CD8-positive, alpha-beta memory T cell (primary cell): ENCODE measurements around the gene B3GAT3. TPM values are rescaled to one million over a fixed set of nuclear protein-coding genes. Genes with fewer than 3 reads are reported as not detected.

Experiments
- CTCF ChIA-PET: fragments of 350-600 bp; sonication (Branson Sonifier 250); formaldehyde crosslinking; loops from one replicate; lab custom pipeline; 2021; ENCODE audit warnings: antibody characterized with exemption; lab: Charles Lee
- POLR2A ChIA-PET: fragments of 350-600 bp; sonication (Branson Sonifier 250); formaldehyde crosslinking; loops from one replicate; lab custom pipeline; 2021; ENCODE audit warnings: antibody characterized with exemption; lab: Charles Lee
- DNase-seq, 5 donors: peaks; one replicate each; pipeline versions ENCODE4 v3.0.0 to v3.0.0-alpha.2; 2020 to 2022; ENCODE audit warnings: mixed read lengths in 1 of 5
- H3K27ac ChIP-seq: one replicate; pipeline ENCODE4 v1.7.0; 2013; ENCODE audit warnings: low read depth, mild to moderate bottlenecking, low read length, moderate library complexity
- H3K27me3 ChIP-seq: 2 replicates; pipeline ENCODE4 v1.7.0; 2013; ENCODE audit warnings: low read length, mild to moderate bottlenecking; ENCODE audit not compliant: insufficient read depth, poor library complexity, severe bottlenecking
- H3K36me3 ChIP-seq: 2 replicates; pipeline ENCODE4 v1.7.0; 2013; ENCODE audit warnings: mild to moderate bottlenecking, low read length, moderate library complexity; ENCODE audit not compliant: insufficient read depth
- H3K4me1 ChIP-seq: 2 replicates; pipeline ENCODE4 v1.7.0; 2013; ENCODE audit warnings: mild to moderate bottlenecking, low read length, moderate library complexity; ENCODE audit not compliant: insufficient read depth
- H3K4me3 ChIP-seq: 2 replicates; pipeline ENCODE4 v1.7.0; 2013; ENCODE audit warnings: mild to moderate bottlenecking, low read length
- H3K9me3 ChIP-seq: 2 replicates; pipeline ENCODE4 v1.7.0; 2013; ENCODE audit warnings: mild to moderate bottlenecking, low read length
- H3K27ac Mint-ChIP-seq, 8 donors: one replicate each; pipeline ENCODE4 v1.8.0; 2020 to 2021; ENCODE audit warnings: mixed read lengths in 8 of 8, mild to moderate bottlenecking in 6 of 8, inconsistent platforms in 3 of 8, moderate library complexity in 3 of 8
- H3K27me3 Mint-ChIP-seq, 2 donors: one replicate each; pipeline ENCODE4 v1.8.0; 2020 to 2021; ENCODE audit warnings: mixed read lengths in 2 of 2, mild to moderate bottlenecking in 1 of 2, moderate library complexity in 1 of 2
- H3K36me3 Mint-ChIP-seq, 3 donors: one replicate each; pipeline ENCODE4 v1.8.0; 2020 to 2021; ENCODE audit warnings: mixed read lengths in 3 of 3, inconsistent platforms in 1 of 3, mild to moderate bottlenecking in 1 of 3
- H3K4me1 Mint-ChIP-seq, 3 donors: one replicate each; pipeline ENCODE4 v1.8.0; 2020 to 2021; ENCODE audit warnings: mixed read lengths in 3 of 3, inconsistent platforms in 1 of 3, mild to moderate bottlenecking in 1 of 3
- H3K4me3 Mint-ChIP-seq, 7 donors: one replicate each; pipeline ENCODE4 v1.8.0; 2020 to 2021; ENCODE audit warnings: mixed read lengths in 7 of 7, mild to moderate bottlenecking in 6 of 7, moderate library complexity in 4 of 7, inconsistent platforms in 2 of 7
- H3K9me3 Mint-ChIP-seq, 5 donors: one replicate each; pipeline ENCODE4 v1.8.0; 2020 to 2022; ENCODE audit warnings: mixed read lengths in 5 of 5, mild to moderate bottlenecking in 3 of 5, moderate library complexity in 2 of 5, inconsistent platforms in 1 of 5
- polyA plus RNA-seq: library from polyadenylated mRNA; unstranded; fragments of 300-500 nt; fragmentation: Illumina TruSeq; gene quantifications from one replicate; pipeline ENCODE4 v1.2.3, GENCODE V29; 2021
- total RNA-seq, 2 experiments: library from RNA; stranded (reverse); gene quantifications; one replicate each; pipeline ENCODE4 v1.2.3, GENCODE V29; 2021

Gene B3GAT3
- total and polyA plus RNA-seq, 3 experiments from 2014 or later: 48.9 to 68.2 (median 67.4) TPM

DNA sequence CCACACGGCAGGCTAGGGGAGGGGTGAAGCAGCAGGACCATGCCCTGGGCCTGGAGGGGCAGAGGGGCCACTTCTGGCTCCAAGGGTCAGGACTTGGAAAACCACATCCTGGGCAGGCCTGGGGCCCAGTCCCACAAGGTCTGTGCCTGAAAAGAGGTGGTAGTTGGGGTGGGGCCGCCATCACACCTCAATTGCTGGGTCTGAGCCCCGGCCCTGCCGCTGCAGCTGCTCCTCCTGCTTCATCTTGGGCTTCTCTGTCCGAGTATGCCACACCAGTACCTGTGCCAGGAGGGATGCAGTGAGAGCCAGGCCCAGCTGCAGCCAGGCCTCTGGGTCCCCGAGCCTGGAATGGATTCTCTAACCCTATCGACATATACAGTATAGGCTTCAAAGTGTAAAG, 6.3 kb downstream of the B3GAT3 start:
- ChIA-PET POLR2A (interaction anchor here (0.6 kb wide), 1 partner anchor 65 kb away, joined by 6 read pairs; no protein-coding TSS in a partner anchor), CTCF (interaction anchor here (1.2 to 3.0 kb wide), 2 partner anchors 24 to 48 kb away, joined by 3 to 10 read pairs; partner anchors contain the start of gene TUT1)
- Mint-ChIP-seq H3K27me3 (no peaks in the 10 kb centered on the region), H3K9me3 (no peaks in the 10 kb centered on the region), H3K27ac (peak overlapping the region in 1 of 8 donors; percentile 56), H3K36me3 (peaks cover 0 to 44% (median 2%) of the 10 kb centered on the region in 3 donors), H3K4me3 (no peak overlapping the region), H3K4me1 (peaks cover 30 to 50% (median 36%) of the 10 kb centered on the region in 3 donors)
- H3K4me3 ChIP-seq: no peak overlapping the region
- no peak for DNase-seq
- no peak overlapping the region for H3K27ac ChIP-seq
- H3K9me3 ChIP-seq: no peaks in the 10 kb centered on the region
- H3K36me3 ChIP-seq: peaks cover 3% of the 10 kb centered on the region
- H3K27me3 ChIP-seq: no peaks in the 10 kb centered on the region
- peaks cover 25% of the 10 kb centered on the region for H3K4me1 ChIP-seq

GRCh38 chr11:62614275-62614674, 7.5 kb downstream of the B3GAT3 start:
- peak overlapping the region in 2 of 7 donors; percentile 53 to 79 for H3K4me3 Mint-ChIP-seq

GRCh38 chr11:62613291-62613778, 8.5 kb downstream of the B3GAT3 start:
- no peaks in the 10 kb centered on the region for H3K9me3 ChIP-seq
- H3K4me3 ChIP-seq: no peak overlapping the region
- peaks cover 30% of the 10 kb centered on the region for H3K4me1 ChIP-seq
- H3K27me3 ChIP-seq: no peaks in the 10 kb centered on the region
- H3K4me3 Mint-ChIP-seq: peak overlapping the region; percentile 15 to 88 (median 67)
- peaks cover 0 to 55% (median 5%) of the 10 kb centered on the region in 3 donors for H3K36me3 Mint-ChIP-seq
- no peaks in the 10 kb centered on the region for H3K9me3 Mint-ChIP-seq
- peak overlapping the region in 7 of 8 donors; percentile 63 to 92 (median 84) for H3K27ac Mint-ChIP-seq
- H3K36me3 ChIP-seq: peaks cover 18% of the 10 kb centered on the region
- peak overlapping the region; percentile 83 for H3K27ac ChIP-seq
- no peaks in the 10 kb centered on the region for H3K27me3 Mint-ChIP-seq
- ChIA-PET CTCF (interaction anchor here (1.3 to 3.8 kb wide), 2 partner anchors 7 to 52 kb away, joined by 3 to 15 read pairs; partner anchors contain the start of gene B3GAT3), POLR2A (interaction anchor here (0.6 to 5.4 kb wide), 6 partner anchors 8 to 1656 kb away, joined by 3 to 32 read pairs (median 10); partner anchors contain the start of genes B3GAT3, C11orf98, CSKMT and GANAB)
- peaks cover 37 to 57% (median 39%) of the 10 kb centered on the region in 3 donors for H3K4me1 Mint-ChIP-seq
- no peak for DNase-seq

More at GRCh38 chr11:62614275-62614674, 7.5 kb downstream of the B3GAT3 start:
- H3K4me1 ChIP-seq: peaks cover 30% of the 10 kb centered on the region
- no peak for DNase-seq
- H3K9me3 ChIP-seq: no peaks in the 10 kb centered on the region
- no peaks in the 10 kb centered on the region for H3K27me3 Mint-ChIP-seq
- peak overlapping the region; percentile 31 for H3K27ac ChIP-seq
- POLR2A ChIA-PET: interaction anchor here (5.4 kb wide), 1 partner anchor 22 kb away, joined by 32 read pairs; the partner anchor contains the start of gene TUT1
- CTCF ChIA-PET: interaction anchor here (1.2 kb wide), 1 partner anchor 49 kb away, joined by 3 read pairs; no protein-coding TSS in a partner anchor
- H3K36me3 ChIP-seq: peaks cover 11% of the 10 kb centered on the region
- no peaks in the 10 kb centered on the region for H3K27me3 ChIP-seq
- peak overlapping the region in 7 of 8 donors; percentile 77 to 96 (median 87) for H3K27ac Mint-ChIP-seq
- no peak overlapping the region for H3K4me3 ChIP-seq
- no peaks in the 10 kb centered on the region for H3K9me3 Mint-ChIP-seq
- peaks cover 0 to 52% (median 2%) of the 10 kb centered on the region in 3 donors for H3K36me3 Mint-ChIP-seq
- H3K4me1 Mint-ChIP-seq: peaks cover 33 to 54% (median 38%) of the 10 kb centered on the region in 3 donors

- CTCF ChIA-PET: interaction anchor here (0.6 to 3.8 kb wide), 14 partner anchors 8 to 95 kb away, joined by 3 to 15 read pairs (median 4); partner anchors contain the start of genes B3GAT3, BSCL2, C11orf98 and CSKMT
- peaks cover 0 to 60% (median 7%) of the 10 kb centered on the region in 3 donors for H3K36me3 Mint-ChIP-seq
- peaks cover 30% of the 10 kb centered on the region for H3K4me1 ChIP-seq
Measured at GRCh38 chr11:62612366-62613290, 9.2 kb downstream of the B3GAT3 start, which contains the start of the genes EML3 and ROM1. Gene EML3, minus strand, starts transcription at chr11:62612775. Its CDS starts 318 bp downstream, at chr11:62612457. Gene ROM1, plus strand, starts transcription at chr11:62613257. Its CDS starts 25 bp downstream, at chr11:62613282.

GRCh38 chr11:62611705-62612365, 10.0 kb downstream of the B3GAT3 start:
- Histone ChIP-seq H3K36me3 (peaks cover 26% of the 10 kb centered on the region), H3K4me1 (peaks cover 30% of the 10 kb centered on the region)
- peaks cover 39 to 68% (median 44%) of the 10 kb centered on the region in 3 donors for H3K4me1 Mint-ChIP-seq

More at GRCh38 chr11:62612366-62613290, 9.2 kb downstream of the B3GAT3 start, which contains the start of the genes EML3 and ROM1:
- H3K27me3 ChIP-seq: no peaks in the 10 kb centered on the region
- no peaks in the 10 kb centered on the region for H3K9me3 Mint-ChIP-seq
- no peaks in the 10 kb centered on the region for H3K27me3 Mint-ChIP-seq
- DNase-seq: peak; percentile 81 to 93 (median 85)
- POLR2A ChIA-PET: interaction anchor here (0.6 to 5.4 kb wide), 9 partner anchors 9 to 1656 kb away, joined by 3 to 32 read pairs (median 4); partner anchors contain the start of genes B3GAT3, C11orf98, CSKMT and GANAB
- H3K4me3 Mint-ChIP-seq: peak within 1 kb of the TSS; percentile 89 to 99 (median 95)
- peaks cover 39 to 64% (median 42%) of the 10 kb centered on the region in 3 donors for H3K4me1 Mint-ChIP-seq
- H3K27ac ChIP-seq: peak within 1 kb of the TSS; percentile 83
- no peaks in the 10 kb centered on the region for H3K9me3 ChIP-seq
- peak within 1 kb of the TSS; percentile 92 to 99 (median 97) for H3K27ac Mint-ChIP-seq
- peaks cover 22% of the 10 kb centered on the region for H3K36me3 ChIP-seq
- peak within 1 kb of the TSS; percentile 76 for H3K4me3 ChIP-seq

GRCh38 chr11:62610814-62611704, 10.7 kb downstream of the B3GAT3 start:
- Histone ChIP-seq H3K27me3 (no peaks in the 10 kb centered on the region), H3K36me3 (peaks cover 31% of the 10 kb centered on the region), H3K9me3 (no peaks in the 10 kb centered on the region), H3K27ac (peak overlapping the region; percentile 83), H3K4me3 (peak overlapping the region; percentile 76), H3K4me1 (peaks cover 30% of the 10 kb centered on the region)
- H3K4me3 Mint-ChIP-seq: peak overlapping the region; percentile 89 to 99 (median 95)
- no peak for DNase-seq
- no peaks in the 10 kb centered on the region for H3K9me3 Mint-ChIP-seq
- no peaks in the 10 kb centered on the region for H3K27me3 Mint-ChIP-seq
- H3K36me3 Mint-ChIP-seq: peaks cover 0 to 60% (median 7%) of the 10 kb centered on the region in 3 donors
- CTCF ChIA-PET: interaction anchor here (0.5 to 3.8 kb wide), 14 partner anchors 9 to 237 kb away, joined by 3 to 15 read pairs (median 4); partner anchors contain the start of genes B3GAT3, C11orf98, CSKMT and INTS5
- H3K27ac Mint-ChIP-seq: peak overlapping the region; percentile 92 to 99 (median 97)
- POLR2A ChIA-PET: interaction anchor here (0.6 to 5.4 kb wide), 8 partner anchors 9 to 270 kb away, joined by 3 to 32 read pairs (median 5); partner anchors contain the start of genes B3GAT3, C11orf98, CSKMT and GANAB
- H3K4me1 Mint-ChIP-seq: peaks cover 39 to 69% (median 44%) of the 10 kb centered on the region in 3 donors

More at GRCh38 chr11:62611705-62612365, 10.0 kb downstream of the B3GAT3 start:
- CTCF ChIA-PET: interaction anchor here (0.5 to 3.8 kb wide), 16 partner anchors 9 to 237 kb away, joined by 3 to 15 read pairs (median 4); partner anchors contain the start of genes B3GAT3, BSCL2, C11orf98 and CSKMT
- Mint-ChIP-seq H3K36me3 (peaks cover 0 to 62% (median 7%) of the 10 kb centered on the region in 3 donors), H3K27ac (peak overlapping the region; percentile 92 to 99 (median 97)), H3K4me3 (peak overlapping the region; percentile 89 to 99 (median 95)), H3K27me3 (no peaks in the 10 kb centered on the region), H3K9me3 (no peaks in the 10 kb centered on the region)
- POLR2A ChIA-PET: interaction anchor here (1.0 to 5.4 kb wide), 7 partner anchors 10 to 269 kb away, joined by 3 to 32 read pairs (median 7); partner anchors contain the start of genes B3GAT3, C11orf98, CSKMT and GANAB
- no peaks in the 10 kb centered on the region for H3K9me3 ChIP-seq
- peak overlapping the region; percentile 76 for H3K4me3 ChIP-seq
- peak overlapping the region; percentile 83 for H3K27ac ChIP-seq
- peak in 2 of 5 donors; percentile 16 to 58 for DNase-seq
- H3K27me3 ChIP-seq: no peaks in the 10 kb centered on the region
